Measurements from ENCODE around the gene PDSS2. TPM values are rescaled to one million over a fixed set of nuclear protein-coding genes. Genes with fewer than 3 reads are reported as not detected.
"Not testable (repeated sequence)": the region's sequence is repeated elsewhere in the genome, so short reads cannot be mapped to it uniquely, and the experiment has no call there.

PDSS2 gene
- total RNA-seq, 1 donor from 2014 or later, result 13.1 TPM

GRCh38 chr6:107323133-107323785, 136.1 kb downstream of the PDSS2 start:
- intact Hi-C loops (cut with micrococcal nuclease), result loop anchor here (10.0 kb wide), 1 partner anchor 352 kb away; no protein-coding TSS in a partner anchor

DNA sequence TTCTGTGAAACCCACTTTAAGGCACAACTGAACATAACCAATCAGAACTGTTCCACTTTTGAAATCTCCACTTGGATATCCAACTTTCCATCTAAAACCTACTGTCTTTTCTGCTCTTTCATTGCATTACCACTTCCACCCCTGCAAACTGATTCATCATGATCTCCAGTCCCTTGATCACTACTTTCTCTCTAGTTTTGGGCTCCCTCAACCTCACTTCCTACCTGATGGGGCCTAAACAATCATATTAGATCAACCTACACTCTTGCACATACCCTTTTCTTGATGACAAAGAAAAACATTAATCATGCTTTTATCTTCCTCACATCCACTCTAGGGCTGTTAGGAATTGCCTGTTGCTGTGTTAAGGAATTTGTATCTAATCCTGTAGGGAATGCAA, 137.6 kb downstream of the PDSS2 start:
- intact Hi-C loops (cut with micrococcal nuclease), result loop anchor here (10.0 kb wide), 1 partner anchor 353 kb away; no protein-coding TSS in a partner anchor

DNA sequence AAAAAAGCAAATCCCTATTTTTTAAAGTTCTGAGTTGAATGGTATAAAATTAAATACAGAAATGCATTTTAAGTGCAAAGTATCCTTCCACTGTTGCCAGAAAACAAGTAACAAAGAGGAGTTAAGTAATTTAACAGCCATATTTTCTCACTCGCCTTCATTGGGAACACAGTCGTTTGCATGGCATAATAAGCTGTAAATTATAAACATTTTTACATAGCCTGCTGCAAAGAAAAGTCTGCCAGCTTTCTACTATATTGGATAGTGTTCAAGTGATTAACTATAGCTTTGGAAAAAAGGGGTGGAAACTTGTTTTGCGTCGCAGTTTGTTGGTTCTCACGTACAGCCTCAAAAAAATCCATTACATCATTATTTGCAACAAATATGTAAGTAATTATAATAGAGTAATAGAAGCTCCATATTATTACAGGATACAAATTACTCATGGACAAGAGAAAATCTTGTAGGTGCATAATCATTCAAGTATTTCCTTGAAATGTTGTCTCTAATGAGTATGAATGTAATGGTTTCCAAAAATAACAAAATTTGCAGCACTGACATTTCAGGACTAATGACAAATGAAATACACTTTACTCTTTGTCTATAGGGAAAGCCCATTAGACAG, 139.3 kb downstream of the PDSS2 start:
- intact Hi-C loops (cut with micrococcal nuclease), result loop anchor here (5.0 to 10.0 kb wide), 2 partner anchors 137 to 355 kb away; partner anchors contain the start of gene PDSS2

DNA sequence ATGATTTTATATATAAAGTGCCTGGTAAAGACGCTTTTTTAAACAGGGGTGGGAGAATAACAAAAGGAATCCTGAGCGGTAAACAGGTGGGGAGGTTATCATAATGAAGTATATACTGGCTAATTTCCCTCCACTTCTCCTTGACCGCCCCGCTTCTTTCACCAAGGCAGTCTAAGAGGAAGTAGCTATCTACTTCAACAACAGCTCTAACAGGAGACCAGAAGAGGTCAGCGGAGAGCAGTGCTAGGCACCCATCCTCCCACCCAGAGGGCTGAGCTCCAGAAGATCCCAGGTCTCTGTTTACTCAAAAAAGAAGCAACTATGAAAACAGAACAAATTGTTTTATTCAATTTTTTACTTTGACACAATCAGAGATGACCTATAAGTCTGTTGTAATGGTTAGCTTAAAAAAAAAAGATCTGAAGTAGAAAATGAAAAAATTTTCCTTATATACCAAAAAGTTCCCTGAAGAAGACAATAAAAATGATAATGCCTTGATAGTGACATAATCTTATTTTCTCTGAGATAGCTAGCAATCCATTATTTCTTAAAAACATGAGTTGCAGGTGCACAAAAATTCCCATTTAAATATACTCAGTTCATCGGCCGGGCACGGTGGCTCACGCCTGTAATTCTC, 141.1 kb downstream of the PDSS2 start:
- intact Hi-C loops (cut with micrococcal nuclease), result loop anchor here (5.0 kb wide), 1 partner anchor 139 kb away; the partner anchor contains the start of gene PDSS2

DNA sequence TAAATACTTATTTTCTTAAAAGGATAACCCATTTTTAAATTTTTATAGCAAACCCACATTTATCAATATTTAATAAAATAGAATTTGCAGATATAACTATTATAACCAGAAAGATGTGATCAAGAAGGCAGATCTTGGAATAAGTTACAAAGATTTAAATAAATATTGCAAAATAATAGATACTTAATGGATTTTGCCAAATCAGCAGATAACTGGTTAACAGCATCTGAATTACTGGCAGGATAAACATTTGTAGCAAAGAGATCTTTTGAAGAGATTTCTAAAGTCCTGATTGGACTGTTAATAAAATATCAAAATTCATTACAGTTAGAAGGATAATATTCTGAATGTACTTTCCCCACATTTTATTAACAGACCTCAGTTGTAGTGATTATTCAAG, 144.2 kb downstream of the PDSS2 start:
- intact Hi-C loops (cut with micrococcal nuclease), result loop anchor here (5.0 kb wide), 1 partner anchor 142 kb away; the partner anchor contains the start of gene PDSS2

DNA sequence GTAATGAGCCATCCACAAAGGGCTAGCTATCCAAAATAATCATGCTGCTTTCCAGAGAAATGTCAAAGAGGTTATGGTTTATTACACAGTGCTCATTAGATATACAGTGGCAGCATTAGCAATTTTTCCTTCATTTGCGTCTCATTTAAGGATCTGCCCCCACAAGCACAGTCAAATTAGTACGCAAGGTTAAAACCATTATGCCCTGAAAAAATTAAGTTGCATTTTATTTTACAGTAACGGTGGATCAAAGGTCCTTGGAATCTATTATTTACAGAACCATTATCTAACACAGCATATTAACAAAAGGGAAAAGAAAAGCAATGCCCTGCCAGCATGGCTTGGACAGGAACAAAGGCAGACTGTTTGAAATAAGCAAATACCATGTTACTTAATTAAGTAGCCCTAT, 144.8 kb downstream of the PDSS2 start:
- intact Hi-C loops (cut with micrococcal nuclease), result no loop called here

DNA sequence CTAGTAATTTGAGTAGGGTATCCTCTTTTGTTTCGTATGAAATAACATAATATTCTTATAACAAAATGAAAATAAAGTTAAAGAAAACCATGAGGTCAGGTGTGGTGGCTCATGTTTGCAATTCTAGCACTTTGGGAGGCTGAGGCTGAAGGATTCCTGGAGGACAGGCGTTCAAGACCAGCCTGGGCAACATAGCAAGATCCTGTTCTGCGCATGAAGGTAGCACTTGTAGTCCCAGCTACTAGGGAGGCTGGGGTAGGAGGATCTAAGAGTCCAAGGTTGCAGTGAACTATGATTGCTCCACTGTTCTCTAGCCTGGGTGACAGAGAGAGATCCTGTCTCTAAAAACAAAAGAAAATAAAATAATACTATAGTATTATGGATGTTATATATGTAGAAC, 145.6 kb downstream of the PDSS2 start:
- intact Hi-C loops (cut with micrococcal nuclease), result no loop called here

- intact Hi-C loops (cut with micrococcal nuclease), result no loop called here
These were observed 149.0 kb downstream of the PDSS2 start for GRCh38 chr6:107310362-107310761.

DNA sequence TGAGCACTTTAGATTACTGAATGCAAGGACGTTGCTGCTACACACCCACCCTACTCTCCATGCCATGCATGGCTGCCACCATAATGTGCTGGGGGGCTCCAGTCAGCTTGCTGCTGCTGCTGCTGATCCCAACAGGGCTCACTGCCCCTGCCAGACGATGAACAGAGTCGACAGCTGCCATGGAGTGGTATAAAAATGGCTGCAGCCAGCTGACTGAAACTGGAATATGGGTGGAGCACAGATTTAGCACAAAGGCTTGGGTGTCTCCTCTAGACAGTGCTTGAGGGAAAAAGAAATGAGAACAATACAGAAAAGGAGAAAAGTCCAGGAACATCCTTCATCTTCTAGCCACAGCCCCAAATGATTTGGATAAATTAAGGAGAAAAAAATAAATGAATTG, 150.7 kb downstream of the PDSS2 start:
- intact Hi-C loops (cut with micrococcal nuclease), result no loop called here

GRCh38 chr6:107305994-107306393, 153.4 kb downstream of the PDSS2 start:
- intact Hi-C loops (cut with micrococcal nuclease), result not testable (repeated sequence)

GRCh38 chr6:107305391-107305790, 154.0 kb downstream of the PDSS2 start:
- intact Hi-C loops (cut with micrococcal nuclease), result no loop called here

DNA sequence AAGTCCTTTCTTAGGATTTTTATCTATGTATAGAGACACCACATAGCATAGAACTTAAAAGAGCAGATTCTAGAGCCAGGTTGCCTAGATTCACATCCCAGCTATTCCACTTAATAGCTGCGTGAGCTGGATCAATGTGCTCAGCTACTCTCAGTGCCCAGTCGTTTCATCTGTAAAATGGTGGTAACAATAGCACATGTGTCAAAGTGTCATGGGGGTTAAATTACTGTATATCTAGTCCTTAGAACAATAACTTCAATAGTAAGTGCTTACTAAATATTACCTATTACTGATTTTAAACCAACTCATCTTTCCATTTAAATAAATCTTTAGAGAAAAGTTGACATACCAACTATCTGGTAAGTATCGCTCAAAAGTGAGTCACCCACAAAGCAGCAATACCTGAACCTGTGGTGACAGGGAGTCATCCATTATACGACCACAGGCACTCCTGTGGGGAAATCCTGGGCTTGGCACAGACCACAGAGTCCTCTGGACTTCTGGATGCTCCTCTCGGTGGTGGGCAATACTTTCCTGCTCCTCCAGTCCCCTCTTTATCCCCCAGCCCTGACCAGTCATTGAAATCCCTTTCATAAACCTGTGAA, 154.8 kb downstream of the PDSS2 start:
- intact Hi-C loops (cut with micrococcal nuclease), result no loop called here

DNA sequence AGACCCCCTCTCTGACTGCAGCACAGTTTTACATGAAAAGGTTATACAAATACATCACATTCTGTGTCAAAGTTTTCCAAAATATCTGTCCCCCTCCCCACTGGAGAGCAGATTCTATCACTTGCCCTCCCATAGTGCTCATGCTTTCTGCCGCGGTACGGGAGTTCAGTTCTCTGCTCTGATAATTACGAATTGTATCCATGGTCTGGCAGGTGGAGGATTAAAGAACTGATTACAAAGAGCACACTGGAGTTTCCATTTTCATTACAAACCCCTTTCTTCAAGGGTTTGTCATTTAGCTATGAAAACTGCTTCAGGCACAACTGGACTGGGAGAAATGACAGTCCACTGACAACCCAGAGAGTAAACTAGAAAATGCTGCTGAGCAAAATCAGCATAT, 166.0 kb downstream of the PDSS2 start:
- intact Hi-C loops (cut with micrococcal nuclease), result no loop called here

- intact Hi-C loops (cut with micrococcal nuclease), result no loop called here
These were observed 166.6 kb downstream of the PDSS2 start for GRCh38 chr6:107292715-107293271.

DNA sequence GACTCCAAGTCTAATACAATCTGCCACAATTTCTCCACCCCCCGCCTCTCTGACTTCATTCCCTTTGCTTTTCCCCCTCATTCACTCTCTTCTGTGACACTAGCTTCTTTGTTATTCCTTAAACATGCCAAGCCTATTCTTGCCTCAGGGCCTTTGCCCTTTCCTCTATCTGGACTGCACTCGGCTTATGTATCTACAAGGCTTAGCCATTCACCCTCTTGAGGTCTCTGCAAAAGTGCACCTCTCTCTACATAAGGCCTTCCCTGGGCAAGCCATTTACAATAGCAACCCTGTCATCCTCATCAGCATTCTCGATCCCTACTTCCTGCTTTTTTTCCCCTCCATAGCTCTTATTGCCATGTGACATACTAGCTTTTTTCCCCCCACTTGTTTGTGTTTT, 168.9 kb downstream of the PDSS2 start:
- intact Hi-C loops (cut with micrococcal nuclease), result no loop called here

GRCh38 chr6:107289258-107289657, 170.1 kb downstream of the PDSS2 start:
- intact Hi-C loops (cut with micrococcal nuclease), result not testable (repeated sequence)

GRCh38 chr6:107285683-107286082, 173.7 kb downstream of the PDSS2 start:
- intact Hi-C loops (cut with micrococcal nuclease), result not testable (repeated sequence)

DNA sequence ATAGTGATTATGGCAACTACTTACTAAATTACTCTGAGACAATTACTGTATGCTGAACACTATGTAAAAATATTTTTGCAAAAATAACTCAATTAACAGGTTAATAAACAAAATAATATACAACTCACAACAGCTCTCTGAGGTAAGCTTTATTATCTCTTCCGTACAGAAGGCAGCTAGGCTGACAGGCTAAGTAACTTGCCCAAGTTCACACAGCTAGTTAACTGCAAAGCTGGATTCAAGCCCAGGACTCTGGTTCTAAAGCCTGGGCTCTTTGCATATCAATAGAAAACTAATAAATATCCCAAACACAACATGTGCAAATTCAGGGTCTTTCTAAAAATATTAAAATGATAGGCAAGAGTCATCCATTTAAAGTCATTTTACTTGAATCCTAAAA, 174.6 kb downstream of the PDSS2 start:
- intact Hi-C loops (cut with micrococcal nuclease), result no loop called here

DNA sequence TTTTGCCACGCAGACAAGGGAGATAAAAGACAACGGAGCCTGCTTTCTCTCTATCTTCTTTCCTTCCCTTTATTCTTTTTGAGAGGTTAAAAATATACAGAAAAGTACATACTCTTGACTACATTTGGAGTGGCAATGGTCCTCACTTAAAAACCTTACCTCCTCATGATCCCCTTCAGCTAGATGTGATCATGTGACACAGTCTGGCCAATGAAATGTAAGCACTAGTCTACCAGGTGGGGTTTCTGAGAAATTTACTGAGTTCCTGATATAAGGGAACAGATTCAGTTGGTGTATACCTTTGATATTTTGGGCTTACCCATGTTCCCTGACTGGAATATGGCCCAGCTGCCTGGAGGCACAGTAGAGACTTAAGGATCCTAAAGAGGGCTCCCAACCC, 178.6 kb downstream of the PDSS2 start:
- intact Hi-C loops (cut with micrococcal nuclease), result no loop called here

- intact Hi-C loops (cut with micrococcal nuclease), result not testable (repeated sequence)
These were observed 179.4 kb downstream of the PDSS2 start for GRCh38 chr6:107280001-107280400.

DNA sequence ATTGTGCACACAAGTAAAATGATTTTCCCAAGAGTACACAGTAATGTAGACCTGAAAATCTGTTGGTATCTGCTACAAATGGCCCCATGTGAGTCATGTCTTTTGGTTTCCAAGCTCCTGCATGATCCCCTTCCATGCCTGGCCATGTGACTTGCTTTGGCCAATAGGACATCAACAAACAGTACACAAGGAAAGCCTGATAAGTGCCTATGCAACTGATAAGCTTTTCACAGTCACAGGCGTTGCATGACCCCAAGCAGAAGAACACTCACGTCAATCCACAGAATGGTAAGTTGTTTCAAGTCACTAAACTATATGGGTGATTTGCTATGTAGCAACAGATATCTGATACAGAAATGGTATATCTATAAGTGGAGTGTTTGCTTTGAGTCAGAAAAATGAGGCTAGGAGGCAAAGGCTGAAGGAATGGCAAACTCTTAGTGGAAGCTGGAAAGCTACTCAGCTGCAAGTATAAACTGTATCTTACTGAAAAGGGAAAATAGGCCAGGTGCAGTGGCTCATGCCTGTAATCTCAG, 184.0 kb downstream of the PDSS2 start:
- intact Hi-C loops (cut with micrococcal nuclease), result no loop called here

All from T-helper 2 cell treated with Interferon-gamma antibody and Interleukin-4, amounts not matched to agents 100 ng/mL and 5 ng/mL, for 36 hours (primary cell).